ENCODE results near the gene C19orf53.
A peak's percentile ranks its signal among the peaks of the same experiment; 100 is the strongest.
"Not testable (repeated sequence)": the region's sequence is repeated elsewhere in the genome, so short reads cannot be mapped to it uniquely, and the experiment has no call there.

C19orf53 gene

DNA sequence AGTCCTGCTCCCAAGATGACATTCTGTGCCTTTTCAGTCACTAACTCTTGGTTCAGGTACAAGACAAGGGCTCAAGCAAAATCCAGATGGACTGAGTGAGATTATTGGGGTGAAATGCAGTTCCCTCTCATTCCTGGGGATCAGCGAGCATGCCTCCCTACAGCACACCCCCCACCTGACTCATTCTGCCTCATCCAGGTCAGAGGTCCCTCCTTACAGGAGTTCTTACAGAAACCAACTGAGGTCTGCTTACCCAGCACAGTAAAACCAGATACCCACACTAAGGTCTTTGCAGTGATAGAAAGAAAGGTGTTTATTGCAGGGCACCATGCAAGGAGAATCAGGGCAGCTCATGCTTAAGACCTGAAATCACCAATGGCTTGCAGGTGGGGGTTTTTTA lies 31.5 kb upstream of the C19orf53 start:
- no peak overlapping the region for H3K4me2 ChIP-seq (ENCODE audit: low read length)
- H3K27me3 ChIP-seq (ENCODE audit: control insufficient read depth, insufficient read depth, low read length), result no peaks in the 10 kb centered on the region
- H3K27ac ChIP-seq, result no peak overlapping the region
- H3K9ac ChIP-seq, result no peak overlapping the region
- no peaks in the 10 kb centered on the region for H3K4me1 ChIP-seq
- TF ChIP-seq CTCF (IDR thresholded peaks at IDR 0.05), result no peak
- no peak overlapping the region for H3K4me3 ChIP-seq (ENCODE audit: low read depth, low read length)
- no peaks in the 10 kb centered on the region for H3K36me3 ChIP-seq (ENCODE audit: control insufficient read depth, insufficient read depth, low read length)
- H3K9me3 ChIP-seq (ENCODE audit: control insufficient read depth, low read length), result no peaks in the 10 kb centered on the region
- H2AFZ ChIP-seq, result no peak overlapping the region
- H3K79me2 ChIP-seq, result no peaks in the 10 kb centered on the region

DNA sequence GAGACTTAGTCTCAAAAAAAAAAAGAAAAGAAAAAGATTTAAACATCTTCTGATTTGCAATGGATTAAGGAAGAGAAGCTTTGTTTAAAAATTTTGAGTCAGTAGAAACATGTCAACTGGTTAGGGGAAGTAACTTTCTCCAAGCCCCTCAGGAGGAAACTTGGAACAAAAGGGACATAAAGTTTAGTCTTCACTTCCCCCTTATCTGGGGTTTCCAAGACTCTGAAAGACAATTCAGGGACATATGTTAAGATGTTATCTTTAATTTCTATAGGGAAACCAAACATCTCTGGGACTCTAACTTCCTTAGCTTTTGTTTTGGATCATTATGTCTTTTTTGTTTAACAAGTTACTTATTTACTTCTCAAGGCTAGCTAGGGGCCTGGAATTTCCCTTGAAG lies 30.1 kb upstream of the C19orf53 start:
- no peaks in the 10 kb centered on the region for H3K27me3 ChIP-seq (ENCODE audit: control insufficient read depth, insufficient read depth, low read length)
- no peak overlapping the region for H3K27ac ChIP-seq
- H3K4me3 ChIP-seq (ENCODE audit: low read depth, low read length), result no peak overlapping the region
- no peak overlapping the region for H2AFZ ChIP-seq
- H3K9me3 ChIP-seq (ENCODE audit: control insufficient read depth, low read length), result no peaks in the 10 kb centered on the region
- H3K9ac ChIP-seq, result no peak overlapping the region
- no peak for TF ChIP-seq CTCF (IDR thresholded peaks at IDR 0.05)
- H3K4me2 ChIP-seq (ENCODE audit: low read length), result no peak overlapping the region
- H3K79me2 ChIP-seq, result peaks cover 3% of the 10 kb centered on the region
- no peaks in the 10 kb centered on the region for H3K4me1 ChIP-seq
- no peaks in the 10 kb centered on the region for H3K36me3 ChIP-seq (ENCODE audit: control insufficient read depth, insufficient read depth, low read length)

- Histone ChIP-seq H3K4me3 (ENCODE audit: low read depth, low read length) (peak overlapping the region; percentile 99), H3K4me1 (no peaks in the 10 kb centered on the region), H3K27ac (peak overlapping the region; percentile 79), H3K9me3 (ENCODE audit: control insufficient read depth, low read length) (no peaks in the 10 kb centered on the region), H3K9ac (no peak overlapping the region), H2AFZ (peak overlapping the region; percentile 82), H3K79me2 (peaks cover 9% of the 10 kb centered on the region), H3K4me2 (ENCODE audit: low read length) (peak overlapping the region; percentile 73), H3K27me3 (ENCODE audit: control insufficient read depth, insufficient read depth, low read length) (no peaks in the 10 kb centered on the region), H3K36me3 (ENCODE audit: control insufficient read depth, insufficient read depth, low read length) (no peaks in the 10 kb centered on the region)
- TF ChIP-seq CTCF (IDR thresholded peaks at IDR 0.05), result no peak
Observed at GRCh38 chr19:13747098-13747453, 27.2 kb upstream of the C19orf53 start.

DNA sequence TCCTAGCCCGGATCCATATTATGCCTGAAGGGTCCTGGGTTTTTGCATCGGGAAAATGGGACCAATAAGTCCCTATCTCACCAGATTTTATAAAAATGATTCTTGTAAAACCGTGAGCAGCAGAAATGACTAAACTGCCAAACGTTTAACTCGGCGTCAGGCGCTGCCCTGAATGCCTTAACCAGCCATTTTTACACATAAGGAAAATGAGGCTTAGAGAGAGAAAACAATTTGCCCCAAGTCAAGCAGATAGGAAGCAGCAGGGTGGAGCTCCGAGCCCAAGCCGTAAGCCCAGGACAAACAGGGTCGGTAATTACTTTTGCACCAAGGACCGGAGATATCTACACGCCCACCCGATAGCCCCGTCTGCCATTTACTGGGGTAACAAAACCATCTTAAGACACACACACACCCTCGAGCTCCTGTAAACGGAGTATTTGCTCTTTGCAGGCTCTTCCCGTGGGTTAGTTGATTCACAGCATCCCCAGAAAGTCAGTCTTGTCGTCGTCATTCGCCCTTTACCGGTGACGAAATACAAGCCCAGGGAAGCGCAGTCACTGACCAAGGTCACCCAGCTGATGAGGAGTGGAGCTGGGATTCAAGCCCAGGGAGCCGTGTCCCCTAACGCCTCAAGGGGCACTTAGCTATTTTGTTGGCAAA lies 26.0 kb upstream of the C19orf53 start:
- Histone ChIP-seq H3K9me3 (ENCODE audit: control insufficient read depth, low read length) (no peaks in the 10 kb centered on the region), H3K4me1 (no peaks in the 10 kb centered on the region), H2AFZ (peak overlapping the region; percentile 82), H3K36me3 (ENCODE audit: control insufficient read depth, insufficient read depth, low read length) (no peaks in the 10 kb centered on the region), H3K79me2 (peaks cover 9% of the 10 kb centered on the region), H3K9ac (peak overlapping the region; percentile 68), H3K27ac (peak overlapping the region; percentile 79), H3K4me2 (ENCODE audit: low read length) (peak overlapping the region; percentile 73), H3K4me3 (ENCODE audit: low read depth, low read length) (peak overlapping the region; percentile 99), H3K27me3 (ENCODE audit: control insufficient read depth, insufficient read depth, low read length) (no peaks in the 10 kb centered on the region)
- TF ChIP-seq CTCF (IDR thresholded peaks at IDR 0.05), result no peak

DNA sequence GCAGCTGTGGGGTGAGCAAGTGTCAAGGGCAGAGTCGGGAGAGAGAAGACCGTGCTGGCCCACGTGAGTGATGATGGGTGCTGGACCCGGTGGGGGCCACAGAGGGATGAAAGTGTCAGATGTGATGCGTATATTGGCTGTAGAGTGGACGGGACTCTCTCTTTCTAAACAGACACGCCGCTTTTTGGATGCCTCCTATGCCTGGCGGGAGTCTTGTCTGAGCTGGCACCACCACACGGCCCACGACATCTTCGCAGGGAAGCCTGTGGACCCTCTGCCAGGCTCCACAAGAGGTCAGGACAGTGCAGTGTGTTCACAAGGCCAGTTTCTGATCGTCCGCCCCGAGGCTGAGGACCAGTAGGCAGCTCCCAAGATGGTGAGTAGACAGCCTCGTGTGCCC lies 22.8 kb upstream of the C19orf53 start:
- Histone ChIP-seq H3K27me3 (ENCODE audit: control insufficient read depth, insufficient read depth, low read length) (no peaks in the 10 kb centered on the region), H3K4me2 (ENCODE audit: low read length) (no peak overlapping the region), H3K79me2 (peaks cover 9% of the 10 kb centered on the region), H3K36me3 (ENCODE audit: control insufficient read depth, insufficient read depth, low read length) (no peaks in the 10 kb centered on the region), H3K27ac (no peak overlapping the region), H3K4me3 (ENCODE audit: low read depth, low read length) (no peak overlapping the region), H3K9me3 (ENCODE audit: control insufficient read depth, low read length) (no peaks in the 10 kb centered on the region), H3K9ac (no peak overlapping the region), H2AFZ (no peak overlapping the region), H3K4me1 (no peaks in the 10 kb centered on the region)
- no peak for TF ChIP-seq CTCF (IDR thresholded peaks at IDR 0.05)

DNA sequence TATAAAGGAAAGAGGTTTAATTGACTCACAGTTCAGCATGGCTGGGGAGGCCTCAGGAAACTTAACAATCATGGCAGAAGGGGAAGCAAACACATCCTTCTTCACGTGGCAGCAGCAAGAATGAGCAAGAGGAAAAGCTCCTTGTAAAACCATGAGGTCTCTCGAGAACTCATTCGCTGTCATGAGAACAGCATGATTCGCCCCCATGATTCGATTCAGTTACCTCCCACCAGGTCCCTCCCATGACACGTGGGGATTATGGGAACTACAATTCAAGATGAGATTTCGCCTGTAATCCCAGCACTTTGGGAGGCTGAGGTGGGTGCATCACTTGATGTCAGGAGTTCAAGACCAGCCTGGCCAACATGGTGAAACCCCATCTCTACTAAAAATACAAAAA lies 20.6 kb upstream of the C19orf53 start:
- not testable (repeated sequence) for H3K4me3 ChIP-seq (ENCODE audit: low read depth, low read length); H2AFZ ChIP-seq; H3K27ac ChIP-seq; H3K36me3 ChIP-seq (ENCODE audit: control insufficient read depth, insufficient read depth, low read length); H3K9ac ChIP-seq; H3K27me3 ChIP-seq (ENCODE audit: control insufficient read depth, insufficient read depth, low read length); H3K9me3 ChIP-seq (ENCODE audit: control insufficient read depth, low read length); H3K79me2 ChIP-seq; H3K4me2 ChIP-seq (ENCODE audit: low read length); H3K4me1 ChIP-seq

All from parathyroid adenoma (tissue), 2 donors.